ENCODE results near the gene TXNRD2. TPM values are rescaled to one million over a fixed set of nuclear protein-coding genes. Genes with fewer than 3 reads are reported as not detected.

Gene TXNRD2
- total RNA-seq, 2 experiments from 2014 or later, result 22.9 to 23.6 TPM

DNA sequence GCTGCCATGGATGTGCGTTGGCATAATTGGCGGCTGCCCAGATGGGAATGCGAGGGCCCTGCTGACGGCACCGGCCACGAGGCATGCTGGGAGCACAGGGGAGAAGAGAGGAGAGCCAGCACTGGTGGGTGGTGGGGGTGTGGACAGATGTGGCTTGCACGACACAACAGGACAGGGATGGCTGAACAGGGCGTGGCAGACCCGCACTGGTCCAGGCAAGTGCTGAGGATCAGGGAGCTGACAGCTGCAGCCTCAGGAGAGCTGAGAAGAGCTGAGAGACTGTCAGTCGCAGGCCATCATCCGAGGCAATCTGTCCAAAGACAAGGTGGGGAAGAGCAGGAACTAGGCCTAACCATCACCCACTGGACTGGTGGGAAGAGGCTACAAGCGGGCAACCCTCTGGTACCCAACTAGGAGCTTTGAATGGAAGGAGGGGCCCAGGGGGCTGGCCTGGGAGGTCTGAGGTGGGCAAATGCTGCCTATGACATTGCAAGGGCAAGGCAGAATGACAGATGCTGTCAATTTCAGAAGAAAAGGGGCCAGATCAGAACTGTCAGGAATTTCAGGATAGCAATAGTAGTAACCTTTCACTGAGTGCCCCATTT lies 89.3 kb downstream of the TXNRD2 start:
- Mint-ChIP-seq H3K9me3 (no peaks in the 10 kb centered on the region), H3K4me1 (ENCODE audit: low read depth) (peaks cover 46% of the 10 kb centered on the region), H3K27me3 (ENCODE audit: low read depth) (no peaks in the 10 kb centered on the region), H3K27ac (no peak overlapping the region), H3K4me3 (peak overlapping the region; percentile 11), H3K36me3 (ENCODE audit: low read depth) (peaks cover 22% of the 10 kb centered on the region)
- no peak for DNase-seq
- CTCF ChIA-PET, result interaction anchor here (0.7 to 0.9 kb wide), 3 partner anchors 38 to 122 kb away, joined by 3 read pairs; no protein-coding TSS in a partner anchor
- intact Hi-C loops (cut with micrococcal nuclease), result loop anchor here (10.0 kb wide), 1 partner anchor 263 kb away; the partner anchor contains the start of genes RANBP1 and TRMT2A

DNA sequence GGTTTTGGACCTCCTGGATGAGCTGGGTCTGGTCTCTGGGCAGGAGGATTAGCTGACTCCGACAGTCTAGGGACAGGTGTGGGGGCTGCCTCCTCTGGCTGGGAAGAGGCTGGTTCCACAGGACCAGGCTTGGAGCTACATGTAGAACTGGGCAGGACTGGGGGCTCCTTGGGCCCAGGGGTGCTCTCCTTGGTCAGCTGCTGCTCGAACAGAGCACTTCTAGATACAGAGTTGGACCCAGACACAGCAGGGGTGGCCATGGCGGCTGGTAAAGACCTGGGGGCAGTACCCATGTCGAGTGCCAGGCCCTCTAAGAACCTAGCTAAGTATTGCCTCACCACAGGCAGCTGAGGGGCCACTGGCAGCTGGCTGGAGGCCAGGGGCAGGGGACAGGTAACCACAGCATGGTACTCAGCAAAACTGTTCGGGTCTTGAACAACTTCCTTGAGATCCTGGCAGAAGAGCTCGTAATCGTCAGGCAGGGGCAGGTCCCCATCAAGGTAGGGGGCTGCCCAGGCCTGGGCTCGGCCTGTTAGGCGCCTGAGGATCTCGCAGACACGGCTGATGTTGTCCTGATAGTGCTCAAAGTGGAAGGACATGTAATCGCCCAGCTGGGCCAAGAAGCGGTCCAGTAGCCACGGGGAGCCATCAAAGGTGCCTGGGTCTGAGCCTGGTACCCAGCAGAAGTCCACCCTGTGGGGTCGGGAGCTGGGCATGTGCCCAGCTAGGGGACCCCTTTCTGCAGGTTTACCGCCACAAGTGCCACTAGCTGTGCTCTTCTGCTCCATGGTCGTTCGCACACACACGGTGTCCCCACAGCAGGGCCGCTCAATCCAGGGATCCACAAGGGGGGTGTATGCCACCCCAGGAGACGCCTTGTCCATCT lies 90.1 kb downstream of the TXNRD2 start:
- Mint-ChIP-seq H3K36me3 (ENCODE audit: low read depth) (peaks cover 18% of the 10 kb centered on the region), H3K4me3 (peak overlapping the region; percentile 5), H3K4me1 (ENCODE audit: low read depth) (peaks cover 39% of the 10 kb centered on the region), H3K27me3 (ENCODE audit: low read depth) (no peaks in the 10 kb centered on the region), H3K27ac (no peak overlapping the region), H3K9me3 (no peaks in the 10 kb centered on the region)
- DNase-seq, result no peak
- intact Hi-C loops (cut with micrococcal nuclease), result loop anchor here (10.0 kb wide), 1 partner anchor 263 kb away; the partner anchor contains the start of genes RANBP1 and TRMT2A
- CTCF ChIA-PET, result interaction anchor here (0.7 to 1.0 kb wide), 3 partner anchors 38 to 121 kb away, joined by 3 read pairs; no protein-coding TSS in a partner anchor

DNA sequence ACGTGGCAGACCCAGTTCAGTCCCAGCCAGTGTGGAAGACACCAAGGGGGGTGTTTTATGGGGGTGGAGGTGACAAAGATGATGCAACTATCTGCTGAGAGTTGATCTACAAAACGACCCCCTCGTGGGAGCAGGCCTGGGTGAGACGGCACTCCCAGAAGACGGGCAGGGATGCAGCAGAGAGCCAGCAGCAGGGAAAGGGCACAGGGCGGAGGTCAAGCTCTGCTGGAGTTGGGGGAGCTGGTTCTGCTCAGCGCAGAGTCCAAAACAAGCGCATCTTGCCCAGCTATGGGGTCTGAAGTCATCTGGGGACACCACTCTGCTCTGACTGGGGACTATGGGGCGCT lies 90.9 kb downstream of the TXNRD2 start:
- no peaks in the 10 kb centered on the region for H3K27me3 Mint-ChIP-seq (ENCODE audit: low read depth)
- H3K4me1 Mint-ChIP-seq (ENCODE audit: low read depth), result peaks cover 36% of the 10 kb centered on the region
- H3K36me3 Mint-ChIP-seq (ENCODE audit: low read depth), result peaks cover 15% of the 10 kb centered on the region
- no peaks in the 10 kb centered on the region for H3K9me3 Mint-ChIP-seq
- intact Hi-C loops (cut with micrococcal nuclease), result loop anchor here (10.0 kb wide), 1 partner anchor 264 kb away; the partner anchor contains the start of genes RANBP1 and TRMT2A
- no peak for DNase-seq
- no peak overlapping the region for H3K4me3 Mint-ChIP-seq
- peak overlapping the region; percentile 61 for H3K27ac Mint-ChIP-seq
- CTCF ChIA-PET, result interaction anchor here (1.0 kb wide), 1 partner anchor 120 kb away, joined by 3 read pairs; no protein-coding TSS in a partner anchor

DNA sequence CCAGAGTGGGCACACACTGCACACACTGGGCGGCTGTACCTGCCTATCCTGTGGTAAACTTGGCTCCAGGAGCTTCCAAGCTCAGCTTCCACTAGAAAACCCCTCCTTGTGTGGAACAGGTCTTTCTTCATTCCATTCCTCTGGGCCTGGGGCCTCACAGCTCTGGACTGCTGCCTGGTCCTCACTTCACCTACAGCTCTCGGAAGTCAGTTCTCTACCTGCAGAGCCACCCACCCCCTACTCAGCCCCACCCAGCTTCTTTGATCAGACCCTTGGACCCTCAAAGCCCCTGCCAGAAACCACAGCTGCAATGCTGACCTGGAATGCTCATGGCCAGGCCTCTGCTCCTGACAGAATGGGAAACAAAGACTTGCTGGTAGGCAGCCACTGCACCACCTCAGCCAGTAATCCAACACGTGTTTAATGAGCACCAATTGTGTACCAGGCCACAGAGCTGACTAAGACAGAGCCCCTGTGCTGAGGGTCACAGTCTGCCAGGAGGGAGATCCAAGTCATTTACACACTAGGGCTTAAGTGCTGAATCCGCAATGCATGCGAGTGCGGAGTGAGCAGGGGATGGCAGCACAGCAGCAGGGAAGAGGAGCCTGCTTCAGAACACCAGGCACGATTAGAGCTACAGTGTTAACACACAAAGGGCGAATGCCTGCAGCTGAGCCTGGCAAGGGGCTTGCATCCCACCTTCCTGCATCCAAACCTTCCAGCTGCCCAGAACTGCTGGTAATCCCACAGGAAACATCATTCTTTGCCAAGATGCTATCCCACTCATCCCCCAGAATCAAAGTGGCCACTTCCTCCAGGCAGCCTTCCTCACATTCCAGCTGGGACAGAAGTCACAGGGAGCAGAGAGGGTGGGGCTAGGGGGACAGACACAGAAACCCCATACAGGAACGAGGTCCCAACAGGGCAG lies 91.5 kb downstream of the TXNRD2 start:
- intact Hi-C loops (cut with micrococcal nuclease), result loop anchor here (10.0 kb wide), 1 partner anchor 265 kb away; the partner anchor contains the start of genes RANBP1 and TRMT2A
- Mint-ChIP-seq H3K27me3 (ENCODE audit: low read depth) (no peaks in the 10 kb centered on the region), H3K4me1 (ENCODE audit: low read depth) (peaks cover 39% of the 10 kb centered on the region), H3K9me3 (no peaks in the 10 kb centered on the region), H3K36me3 (ENCODE audit: low read depth) (peaks cover 11% of the 10 kb centered on the region), H3K4me3 (no peak overlapping the region), H3K27ac (peak overlapping the region; percentile 61)
- DNase-seq, result no peak
- CTCF ChIA-PET, result no interaction called here

DNA sequence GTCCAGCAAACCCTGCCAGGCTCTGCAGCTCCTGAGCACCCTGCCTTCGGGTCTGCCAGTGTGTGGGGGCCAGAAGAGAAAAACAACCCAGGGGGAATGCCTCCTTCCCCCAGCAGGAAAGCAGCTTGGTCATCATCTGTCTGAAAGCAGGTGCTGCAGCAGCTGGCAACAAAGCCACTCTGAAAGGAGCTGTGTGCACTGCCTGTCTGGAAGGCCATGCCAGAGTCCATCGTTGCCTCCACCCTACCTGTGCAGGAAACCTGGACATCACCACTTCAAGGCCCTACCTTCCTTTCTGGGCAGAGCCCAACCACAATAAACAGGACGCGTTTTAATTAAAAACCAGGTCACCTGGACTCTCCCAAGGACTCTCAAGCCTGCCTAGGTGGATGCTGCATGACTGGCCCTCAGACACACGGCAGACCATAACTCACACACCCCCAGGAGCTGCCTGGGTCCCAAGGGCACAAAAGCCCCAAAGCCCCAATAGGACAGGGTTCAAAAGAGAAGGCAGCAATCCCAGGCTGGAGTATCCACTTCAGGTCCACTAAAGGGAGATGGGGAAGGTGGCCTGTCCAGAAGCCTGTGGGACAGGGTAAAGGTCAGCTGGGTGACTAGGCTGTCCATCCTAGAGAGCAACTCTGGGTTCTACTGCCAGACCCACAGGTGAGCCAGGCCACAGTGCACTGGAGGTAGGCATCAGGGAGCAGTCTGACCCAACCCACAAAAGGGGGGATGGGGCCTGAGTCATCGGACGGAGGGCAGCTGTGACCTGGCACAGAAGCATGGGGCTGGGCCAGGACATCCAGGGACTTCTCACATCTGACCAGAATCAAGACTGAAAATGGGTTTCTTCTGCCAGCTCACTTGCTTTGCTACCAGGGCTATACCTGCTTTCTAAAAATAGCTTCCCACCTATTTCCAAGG lies 93.1 kb downstream of the TXNRD2 start:
- H3K9me3 Mint-ChIP-seq, result no peaks in the 10 kb centered on the region
- H3K4me3 Mint-ChIP-seq, result no peak overlapping the region
- peaks cover 11% of the 10 kb centered on the region for H3K36me3 Mint-ChIP-seq (ENCODE audit: low read depth)
- no peak for DNase-seq
- H3K27ac Mint-ChIP-seq, result no peak overlapping the region
- CTCF ChIA-PET, result no interaction called here
- no peaks in the 10 kb centered on the region for H3K27me3 Mint-ChIP-seq (ENCODE audit: low read depth)
- intact Hi-C loops (cut with micrococcal nuclease), result no loop called here
- H3K4me1 Mint-ChIP-seq (ENCODE audit: low read depth), result peaks cover 46% of the 10 kb centered on the region

DNA sequence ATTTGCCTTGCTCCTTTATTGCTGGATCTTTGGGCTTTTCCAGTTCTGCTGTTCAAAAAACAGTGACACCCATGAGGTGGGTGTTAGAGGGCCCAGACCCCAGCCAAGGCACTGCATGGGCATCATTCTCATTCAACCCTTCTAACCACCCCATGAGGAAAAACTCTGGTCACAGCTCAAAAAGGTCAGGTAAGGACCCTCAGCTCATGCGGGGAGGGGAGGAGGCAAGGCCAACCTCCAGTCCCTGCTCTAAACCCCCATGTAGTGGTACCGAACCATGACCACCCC lies 94.3 kb downstream of the TXNRD2 start:
- Mint-ChIP-seq H3K27me3 (ENCODE audit: low read depth) (no peaks in the 10 kb centered on the region), H3K27ac (no peak overlapping the region)
- CTCF ChIA-PET, result no interaction called here

DNA sequence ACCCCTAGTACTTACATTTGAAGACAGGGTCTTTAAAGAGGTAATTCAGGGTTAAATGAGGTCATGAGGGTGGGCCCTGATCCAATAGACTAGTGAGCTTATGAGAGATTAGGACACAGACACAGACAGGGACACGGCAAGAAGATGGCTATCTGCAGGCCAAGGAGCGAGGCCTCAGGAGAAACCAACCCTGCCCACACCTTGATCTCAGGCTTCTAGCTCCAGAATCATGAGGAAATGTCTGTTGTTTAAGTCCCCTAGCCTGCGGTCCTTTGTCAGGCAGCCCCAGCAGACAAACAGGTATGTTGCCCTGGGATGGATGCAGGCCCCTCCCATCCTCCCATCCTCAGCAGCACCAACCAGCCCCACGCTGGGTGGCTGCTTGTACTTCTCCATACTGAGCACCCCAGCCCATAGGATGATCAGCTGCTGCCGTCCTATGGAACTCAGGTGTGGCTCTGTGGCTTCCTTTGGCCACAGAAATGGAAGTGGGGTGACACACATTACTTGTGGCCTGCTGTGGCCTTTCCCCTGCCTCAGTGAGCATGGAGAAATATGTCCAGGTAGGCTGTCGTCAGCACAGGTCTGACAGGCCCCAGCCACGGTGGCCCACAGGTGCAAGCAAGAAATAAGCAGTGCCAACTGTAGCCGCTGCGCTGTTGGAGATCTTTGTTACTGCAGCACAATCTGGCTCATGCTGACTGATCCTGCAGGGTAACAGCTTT lies 94.8 kb downstream of the TXNRD2 start:
- CTCF ChIA-PET, result no interaction called here
- H3K27ac Mint-ChIP-seq, result no peak overlapping the region
- H3K4me3 Mint-ChIP-seq, result no peak overlapping the region
- peaks cover 29% of the 10 kb centered on the region for H3K4me1 Mint-ChIP-seq (ENCODE audit: low read depth)
- H3K27me3 Mint-ChIP-seq (ENCODE audit: low read depth), result no peaks in the 10 kb centered on the region
- H3K9me3 Mint-ChIP-seq, result no peaks in the 10 kb centered on the region
- intact Hi-C loops (cut with micrococcal nuclease), result no loop called here
- DNase-seq, result no peak
- peaks cover 8% of the 10 kb centered on the region for H3K36me3 Mint-ChIP-seq (ENCODE audit: low read depth)

More for the DNA sequence above, 94.3 kb downstream of the TXNRD2 start:
- peaks cover 8% of the 10 kb centered on the region for H3K36me3 Mint-ChIP-seq (ENCODE audit: low read depth)
- no peaks in the 10 kb centered on the region for H3K9me3 Mint-ChIP-seq
- peaks cover 33% of the 10 kb centered on the region for H3K4me1 Mint-ChIP-seq (ENCODE audit: low read depth)
- no peak overlapping the region for H3K4me3 Mint-ChIP-seq
- intact Hi-C loops (cut with micrococcal nuclease), result no loop called here
- DNase-seq, result no peak

DNA sequence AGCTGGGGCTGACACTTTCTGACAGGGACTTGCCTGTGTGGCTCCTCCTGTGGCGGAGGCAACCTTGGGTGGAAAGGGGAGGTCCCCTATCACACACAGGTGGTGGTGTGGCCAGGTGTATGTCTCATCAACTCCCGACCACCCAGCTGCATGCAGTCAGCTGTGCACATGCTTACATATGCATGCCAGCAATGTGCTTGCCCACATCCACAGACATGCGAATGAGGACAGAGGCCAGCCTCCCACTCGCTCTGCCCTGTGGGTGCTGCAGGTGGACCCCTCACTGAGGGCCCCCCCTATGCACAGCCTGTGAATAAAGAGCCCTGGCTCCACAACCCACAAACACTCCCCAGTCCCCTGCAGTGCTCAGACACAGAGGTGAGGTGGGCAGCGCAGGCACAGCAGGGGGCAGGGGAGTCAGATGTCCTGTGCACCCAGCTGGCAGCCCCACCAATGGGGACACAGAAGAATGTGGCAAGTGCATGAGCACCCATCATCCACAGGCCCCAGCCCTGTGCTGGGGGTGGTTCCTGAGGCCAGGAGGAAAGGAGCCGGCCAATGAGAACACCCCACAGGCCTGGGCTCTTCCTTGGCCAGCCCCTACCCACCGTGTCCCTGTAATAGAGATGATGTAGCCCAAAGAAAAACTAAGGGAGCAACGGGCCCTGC lies 96.4 kb downstream of the TXNRD2 start:
- Mint-ChIP-seq H3K27me3 (ENCODE audit: low read depth) (no peaks in the 10 kb centered on the region), H3K27ac (peak overlapping the region; percentile 61), H3K9me3 (no peaks in the 10 kb centered on the region), H3K4me1 (ENCODE audit: low read depth) (peaks cover 24% of the 10 kb centered on the region), H3K4me3 (peak overlapping the region; percentile 29), H3K36me3 (ENCODE audit: low read depth) (peaks cover 7% of the 10 kb centered on the region)
- intact Hi-C loops (cut with micrococcal nuclease), result no loop called here
- DNase-seq, result peak; percentile 32
- CTCF ChIA-PET, result interaction anchor here (0.9 to 1.1 kb wide), 3 partner anchors 45 to 114 kb away, joined by 3 to 4 read pairs (median 4); no protein-coding TSS in a partner anchor

DNA sequence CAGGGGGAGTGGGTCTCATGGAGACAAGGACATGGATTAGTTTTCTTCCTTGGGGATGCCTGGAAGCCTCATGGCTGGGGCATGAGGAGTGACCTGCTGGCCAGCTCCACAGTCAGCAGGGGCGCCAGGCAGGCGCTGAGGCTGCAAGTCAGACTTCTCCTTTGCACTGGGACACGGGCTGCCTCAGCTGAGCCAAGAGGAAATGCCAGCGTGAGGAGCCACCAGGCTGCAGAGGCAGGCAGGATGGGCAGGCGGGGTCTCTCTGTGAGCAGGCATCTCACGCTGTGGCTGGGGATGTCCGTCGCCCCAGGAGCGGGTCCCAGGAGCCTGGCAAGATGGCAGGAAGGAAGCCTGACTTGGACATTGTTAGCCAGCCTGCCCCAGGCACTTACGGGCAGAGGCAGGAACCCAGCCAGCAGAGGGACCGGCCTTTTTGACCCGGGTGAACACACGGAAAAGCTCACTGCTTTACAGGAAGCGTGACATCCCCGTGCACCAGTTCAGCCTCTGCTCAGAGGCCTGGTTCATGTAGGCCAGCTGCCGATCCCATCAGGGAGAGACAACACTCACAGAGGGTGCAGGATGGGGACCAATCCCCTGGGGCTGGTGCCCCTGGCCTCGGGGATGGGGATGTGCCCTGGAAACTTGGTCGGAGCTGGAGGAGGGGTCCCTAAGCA lies 97.1 kb downstream of the TXNRD2 start:
- peaks cover 21% of the 10 kb centered on the region for H3K4me1 Mint-ChIP-seq (ENCODE audit: low read depth)
- H3K27ac Mint-ChIP-seq, result peak overlapping the region; percentile 61
- H3K36me3 Mint-ChIP-seq (ENCODE audit: low read depth), result peaks cover 5% of the 10 kb centered on the region
- H3K9me3 Mint-ChIP-seq, result no peaks in the 10 kb centered on the region
- H3K4me3 Mint-ChIP-seq, result peak overlapping the region; percentile 29
- CTCF ChIA-PET, result interaction anchor here (0.9 to 1.1 kb wide), 3 partner anchors 46 to 114 kb away, joined by 3 to 4 read pairs (median 4); no protein-coding TSS in a partner anchor
- intact Hi-C loops (cut with micrococcal nuclease), result no loop called here
- DNase-seq, result peak; percentile 57
- no peaks in the 10 kb centered on the region for H3K27me3 Mint-ChIP-seq (ENCODE audit: low read depth)

DNA sequence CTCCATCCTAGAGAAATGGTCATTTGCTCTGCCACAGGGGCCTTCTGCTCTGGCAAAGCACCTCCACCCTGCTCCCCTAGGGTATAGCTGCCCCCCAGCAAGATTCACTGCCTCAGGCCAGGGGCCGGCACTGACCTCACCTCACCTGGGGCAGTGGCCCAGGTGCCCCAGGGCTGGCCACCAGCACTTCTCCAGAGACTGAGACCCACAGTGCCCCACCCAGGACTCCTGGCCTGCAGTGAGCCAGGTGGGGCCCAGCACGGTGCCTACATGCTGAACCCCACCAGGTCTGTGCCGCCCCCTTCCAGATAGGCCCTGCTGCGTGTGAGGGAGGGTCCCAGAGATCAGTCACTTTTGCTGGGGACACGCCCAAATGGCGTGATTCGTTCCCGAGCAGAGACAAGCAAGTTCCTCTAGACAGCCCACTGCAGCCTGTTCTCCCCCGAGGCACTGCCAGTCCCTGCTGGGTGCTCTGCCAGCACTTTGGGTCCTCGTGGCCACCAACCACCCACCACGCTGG lies 97.7 kb downstream of the TXNRD2 start:
- DNase-seq, result no peak
- no peak overlapping the region for H3K4me3 Mint-ChIP-seq
- peaks cover 5% of the 10 kb centered on the region for H3K36me3 Mint-ChIP-seq (ENCODE audit: low read depth)
- intact Hi-C loops (cut with micrococcal nuclease), result no loop called here
- no peaks in the 10 kb centered on the region for H3K9me3 Mint-ChIP-seq
- no peaks in the 10 kb centered on the region for H3K27me3 Mint-ChIP-seq (ENCODE audit: low read depth)
- peak overlapping the region; percentile 61 for H3K27ac Mint-ChIP-seq
- H3K4me1 Mint-ChIP-seq (ENCODE audit: low read depth), result peaks cover 20% of the 10 kb centered on the region
- CTCF ChIA-PET, result interaction anchor here (1.1 kb wide), 1 partner anchor 66 kb away, joined by 4 read pairs; no protein-coding TSS in a partner anchor
